Kidney (tissue), 14 donors: ENCODE data around the gene TTC28. TPM values are rescaled to one million over a fixed set of nuclear protein-coding genes. Genes with fewer than 3 reads are reported as not detected.

Source experiments
- DNase-seq, 5 donors: peaks; one replicate each; pipeline ENCODE4 v3.0.0-alpha.2; 2013 to 2020
- FAIRE-seq: peaks from 2 replicates; lab custom pipeline; 2012; peaks lifted over from hg19 to GRCh38; lab: Jason Lieb, UNC
- H3K27ac ChIP-seq, 2 donors: one replicate each; pipeline ENCODE4 v1.7.0; 2013; ENCODE audit warnings: low read depth in 2 of 2, low read length in 2 of 2, inconsistent platforms in 1 of 2
- H3K27me3 ChIP-seq: one replicate; pipeline ENCODE4 v1.7.1; 2013; ENCODE audit warnings: low read length, inconsistent platforms; ENCODE audit not compliant: control insufficient read depth, insufficient read depth
- H3K36me3 ChIP-seq, 3 donors: one replicate each; pipeline versions ENCODE4 v1.7.0 to v1.7.1; 2013; ENCODE audit warnings: low read length in 3 of 3, control low read depth in 1 of 3, inconsistent platforms in 1 of 3; ENCODE audit not compliant: insufficient read depth in 3 of 3, control insufficient read depth in 2 of 3
- H3K4me1 ChIP-seq, 3 donors: one replicate each; pipeline versions ENCODE4 v1.7.0 to v1.7.1; 2013; ENCODE audit warnings: low read length in 3 of 3, inconsistent platforms in 1 of 3, low read depth in 1 of 3; ENCODE audit not compliant: control insufficient read depth in 2 of 3, insufficient read depth in 2 of 3
- H3K4me3 ChIP-seq, 3 donors: one replicate each; pipeline versions ENCODE4 v1.7.0 to v1.8.1; 2013; ENCODE audit warnings: low read length in 3 of 3, control low read depth in 1 of 3, inconsistent platforms in 1 of 3
- H3K9ac ChIP-seq, 3 donors: one replicate each; pipeline versions ENCODE4 v1.7.0 to v1.7.1; 2013; ENCODE audit warnings: low read length in 3 of 3, control low read depth in 1 of 3, inconsistent platforms in 1 of 3
- H3K9me3 ChIP-seq, 3 donors: one replicate each; pipeline versions ENCODE4 v1.7.0 to v1.7.1; 2013; ENCODE audit warnings: low read length in 3 of 3, control low read depth in 1 of 3, inconsistent platforms in 1 of 3; ENCODE audit not compliant: control insufficient read depth in 2 of 3, insufficient read depth in 1 of 3
- CTCF ChIP-seq: IDR thresholded peaks from 3 replicates; pipeline ENCODE4 v1.5.1; 2012; ENCODE audit warnings: mild to moderate bottlenecking, moderate library complexity, borderline replicate concordance; ENCODE audit not compliant: insufficient read depth; ENCODE audit errors: extremely low read depth
- intact Hi-C: fragments of 100-400 bp; cut with DNase I; formaldehyde crosslinking; loops from one replicate; pipeline ENCODE4 v1.11.1; 2022
- polyA plus RNA-seq: library from polyadenylated mRNA; stranded (reverse); fragments of 350-450 nt; fragmentation: Illumina TruSeq; extraction: RNeasy Lipid Tissue Mini Kit (QIAGEN cat#74804); gene quantifications from one replicate; pipeline ENCODE4 v1.2.3, GENCODE V29; 2014; ENCODE audit warnings: low read depth, low replicate concordance; ENCODE audit not compliant: insufficient read depth
- total RNA-seq: library from RNA; stranded (reverse); fragmentation: NEBNext Ultra II Directional; extraction: Animal tissue kit (Norgen Biotek cat#: 25700); gene quantifications from one replicate; pipeline ENCODE4 v1.2.1, GENCODE V29; 2021
- donor health status: control.
- donor health status: control.
- donor health status: control.
- donor health status: control.
- donor health status: control.
- donor health status: DM: yes; HTN: yes; CAD: no.
- donor health status: Normal renal cell carcinoma (clear cell type).

TTC28 gene
- total and polyA plus RNA-seq, 2 donors from 2014 or later: 3.5 to 40.2 TPM

GRCh38 chr22:28188178-28188879, 491.3 kb downstream of the TTC28 start:
- intact Hi-C loops: no loop called here
- TF ChIP-seq CTCF: no peak
- FAIRE-seq: no peak
- Histone ChIP-seq H3K9ac (no peak overlapping the region), H3K36me3 (no peaks in the 10 kb centered on the region), H3K4me1 (no peaks in the 10 kb centered on the region), H3K27me3 (no peaks in the 10 kb centered on the region), H3K27ac (no peak overlapping the region), H3K4me3 (no peak overlapping the region), H3K9me3 (no peaks in the 10 kb centered on the region)
- DNase-seq: peak in 3 of 5 donors; percentile 14 to 39 (median 37)

- no peak for TF ChIP-seq CTCF
- no peak for DNase-seq
- intact Hi-C loops: no loop called here
These were observed 492.0 kb downstream of the TTC28 start for GRCh38 chr22:28187612-28188011.

GRCh38 chr22:28186641-28187040, 493.0 kb downstream of the TTC28 start:
- Histone ChIP-seq H3K9me3 (no peaks in the 10 kb centered on the region), H3K9ac (no peak overlapping the region), H3K4me1 (peaks cover 0 to 2% (median 0%) of the 10 kb centered on the region in 3 donors), H3K36me3 (no peaks in the 10 kb centered on the region), H3K27me3 (no peaks in the 10 kb centered on the region), H3K4me3 (no peak overlapping the region), H3K27ac (no peak overlapping the region)
- intact Hi-C loops: no loop called here
- no peak for TF ChIP-seq CTCF
- no peak for DNase-seq
- no peak for FAIRE-seq

More at GRCh38 chr22:28187612-28188011, 492.0 kb downstream of the TTC28 start:
- Histone ChIP-seq H3K27ac (no peak overlapping the region), H3K4me3 (no peak overlapping the region), H3K9me3 (no peaks in the 10 kb centered on the region), H3K27me3 (no peaks in the 10 kb centered on the region), H3K9ac (no peak overlapping the region), H3K4me1 (no peaks in the 10 kb centered on the region), H3K36me3 (no peaks in the 10 kb centered on the region)
- no peak for FAIRE-seq
